ENCODE results near the gene NMNAT3. TPM values are rescaled to one million over a fixed set of nuclear protein-coding genes. Genes with fewer than 3 reads are reported as not detected.

The NMNAT3 gene
- total and polyA plus RNA-seq, 2 experiments from 2014 or later = 8.3 to 9.2 TPM

GRCh38 chr3:139634111-139634635, 43.6 kb downstream of the NMNAT3 start:
- Mint-ChIP-seq H3K36me3 (ENCODE audit: low read depth) (no peaks in the 10 kb centered on the region), H3K4me1 (peaks cover 8% of the 10 kb centered on the region; the same call in 2 of the 3 replicates), H3K27me3 (ENCODE audit: insufficient read depth, low read depth, poor library complexity) (no peaks in the 10 kb centered on the region), H3K27ac (no peak overlapping the region), H3K4me3 (no peak overlapping the region), H3K9me3 (no peaks in the 10 kb centered on the region)
- Histone ChIP-seq H2AFZ (no peak overlapping the region), H3K36me3 (ENCODE audit: insufficient read depth) (no peaks in the 10 kb centered on the region), H3K4me3 (no peak overlapping the region), H3K4me2 (no peak overlapping the region), H3F3A (replicated peaks; ENCODE audit: low read depth) (no peaks in the 10 kb centered on the region), H3K27me3 (ENCODE audit: insufficient read depth) (no peaks in the 10 kb centered on the region), H3K4me1 (ENCODE audit: insufficient read depth) (no peaks in the 10 kb centered on the region), H3K79me2 (replicated peaks; ENCODE audit: insufficient read depth) (no peaks in the 10 kb centered on the region), H3K27ac (ENCODE audit: low read depth) (no peak overlapping the region), H3K9me2 (ENCODE audit: insufficient read depth) (no peaks in the 10 kb centered on the region), H4K20me1 (replicated peaks; ENCODE audit: insufficient read depth) (no peaks in the 10 kb centered on the region)
- DNase-seq (ENCODE audit: low spot score) (no peak), ATAC-seq (no peak)
- no peak for TF ChIP-seq ZNF331 (CRISPR knock-in tag; IDR thresholded peaks at IDR 0.05; ENCODE audit: low read depth)
- TF ChIP-seq CREB1 (CRISPR knock-in tag; IDR thresholded peaks at IDR 0.05; ENCODE audit: low read depth) = no peak
- TF ChIP-seq STAT1 (IDR thresholded peaks at IDR 0.05; ENCODE audit: unreplicated experiment) = no peak
- no peak for TF ChIP-seq REST (IDR thresholded peaks at IDR 0.05; ENCODE audit: unreplicated experiment)
- no peak for TF ChIP-seq ETS1 (IDR thresholded peaks at IDR 0.05)
- no peak for TF ChIP-seq JUNB (IDR thresholded peaks at IDR 0.05; ENCODE audit: unreplicated experiment)
- no peak for TF ChIP-seq EZH2 (IDR thresholded peaks at IDR 0.05; ENCODE audit: low read depth, unreplicated experiment)
- TF ChIP-seq NANOG (IDR thresholded peaks at IDR 0.05; ENCODE audit: borderline replicate concordance) = no peak
- no peak for TF ChIP-seq POLR2AphosphoS5 (IDR thresholded peaks at IDR 0.05; ENCODE audit: low read depth)

- H3K4me1 Mint-ChIP-seq = peaks cover 8% of the 10 kb centered on the region; the same call in 2 of the 3 replicates
- Histone ChIP-seq H3K4me3 (no peak overlapping the region), H3F3A (replicated peaks; ENCODE audit: low read depth) (no peaks in the 10 kb centered on the region), H4K20me1 (replicated peaks; ENCODE audit: insufficient read depth) (no peaks in the 10 kb centered on the region), H3K27me3 (ENCODE audit: insufficient read depth) (no peaks in the 10 kb centered on the region), H2AFZ (no peak overlapping the region), H3K79me2 (replicated peaks; ENCODE audit: insufficient read depth) (no peaks in the 10 kb centered on the region), H3K4me2 (no peak overlapping the region), H3K4me1 (ENCODE audit: insufficient read depth) (no peaks in the 10 kb centered on the region), H3K36me3 (ENCODE audit: insufficient read depth) (no peaks in the 10 kb centered on the region), H3K27ac (ENCODE audit: low read depth) (no peak overlapping the region), H3K9me2 (ENCODE audit: insufficient read depth) (no peaks in the 10 kb centered on the region)
- no peak overlapping the region for H3K4me3 Mint-ChIP-seq
- no peak for ATAC-seq
- no peak for DNase-seq (ENCODE audit: low spot score)
- H3K9me3 Mint-ChIP-seq = no peaks in the 10 kb centered on the region
- H3K27ac Mint-ChIP-seq = no peak overlapping the region
- H3K36me3 Mint-ChIP-seq (ENCODE audit: low read depth) = no peaks in the 10 kb centered on the region
- no peaks in the 10 kb centered on the region for H3K27me3 Mint-ChIP-seq (ENCODE audit: insufficient read depth, low read depth, poor library complexity)
- TF ChIP-seq EZH2phosphoT487 (IDR thresholded peaks at IDR 0.05; ENCODE audit: unreplicated experiment) (no peak), ETS1 (IDR thresholded peaks at IDR 0.05) (no peak), POLR2AphosphoS5 (IDR thresholded peaks at IDR 0.05; ENCODE audit: low read depth) (no peak), REST (IDR thresholded peaks at IDR 0.05; ENCODE audit: unreplicated experiment) (no peak), CTCF (conservative IDR thresholded peaks at IDR 0.05; ENCODE audit: low read depth in 2 of 2) (no peak)
Observed at GRCh38 chr3:139633511-139633910, 44.3 kb downstream of the NMNAT3 start.

Measured in GM23338 (cell line).